CD4-positive, alpha-beta T cell treated with Interleukin-21 for 1 hour (primary cell): Measurements from ENCODE around the gene CDC25C.

Experiments used
- DNase-seq: peaks from one replicate; pipeline ENCODE4 v3.0.0-alpha.2; 2020

CDC25C gene

DNA sequence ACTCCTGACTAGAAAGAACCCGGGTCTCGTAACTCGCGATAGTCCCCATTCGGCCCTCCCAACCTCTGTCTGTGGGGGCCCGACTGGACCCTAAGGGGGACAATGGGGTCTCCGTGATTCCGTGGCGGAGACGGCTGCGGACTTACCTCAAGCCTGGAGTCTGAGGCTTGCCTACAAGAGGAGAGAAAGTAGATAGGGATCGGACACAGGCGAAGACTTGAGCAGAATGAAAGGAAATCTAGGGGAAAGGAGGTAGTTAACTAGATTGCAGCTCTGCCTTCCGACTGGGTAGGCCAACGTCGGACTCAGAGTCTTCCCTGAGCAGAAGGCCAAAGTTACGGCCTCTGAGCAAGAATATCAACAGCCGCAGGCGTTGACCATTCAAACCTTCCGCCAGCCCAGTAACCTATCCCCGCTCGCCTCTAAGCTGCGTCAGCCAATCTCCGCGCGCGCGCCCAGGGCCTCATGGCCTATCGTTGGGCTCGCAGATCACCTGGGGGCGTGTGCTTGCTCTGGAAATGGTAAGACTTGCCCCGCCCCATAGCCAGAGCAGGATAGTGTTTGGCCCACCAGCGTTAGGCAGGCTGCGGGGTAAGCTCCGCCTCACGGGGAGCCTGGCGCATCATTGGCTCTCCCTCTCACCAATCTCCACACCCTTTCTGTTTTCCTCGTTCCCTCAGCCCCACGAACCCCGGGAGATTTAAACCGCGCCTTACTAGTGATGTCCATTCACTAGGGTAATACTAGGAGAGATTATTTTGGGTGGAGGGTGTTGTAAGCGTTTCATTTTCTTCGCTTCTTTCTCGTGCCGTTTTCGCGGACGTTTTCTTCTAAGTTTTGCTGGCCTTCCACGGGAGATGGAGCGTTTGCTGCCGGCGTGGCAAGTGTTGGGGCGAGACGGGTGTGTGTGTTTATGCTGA lies at the start of gene CDC25C:
Gene CDC25C (minus strand): TSS at position 356 of the 920 bp plus-strand sequence. CDS start 624 bp downstream, outside the sequence.
- DNase-seq: peak; percentile 98

DNA sequence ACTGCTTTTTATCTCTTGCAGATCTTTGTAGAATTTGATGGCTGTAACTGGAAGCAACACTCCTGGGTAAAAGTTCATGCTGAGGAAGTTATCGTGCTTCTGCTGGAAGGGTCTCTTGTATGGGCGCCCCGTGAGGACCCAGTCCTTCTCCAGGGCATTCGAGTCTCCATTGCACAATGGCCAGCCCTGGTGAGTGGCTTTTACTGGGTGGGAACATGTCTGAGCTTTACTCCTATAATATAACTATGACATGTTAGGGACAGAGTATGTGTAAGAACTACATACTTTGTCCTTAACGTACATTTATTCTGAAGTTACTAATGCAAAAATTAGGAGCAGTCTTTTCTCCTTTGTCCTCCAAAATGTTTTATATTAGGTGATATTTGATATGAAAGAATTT lies 41.0 kb upstream of the CDC25C start:
- DNase-seq: no peak

DNA sequence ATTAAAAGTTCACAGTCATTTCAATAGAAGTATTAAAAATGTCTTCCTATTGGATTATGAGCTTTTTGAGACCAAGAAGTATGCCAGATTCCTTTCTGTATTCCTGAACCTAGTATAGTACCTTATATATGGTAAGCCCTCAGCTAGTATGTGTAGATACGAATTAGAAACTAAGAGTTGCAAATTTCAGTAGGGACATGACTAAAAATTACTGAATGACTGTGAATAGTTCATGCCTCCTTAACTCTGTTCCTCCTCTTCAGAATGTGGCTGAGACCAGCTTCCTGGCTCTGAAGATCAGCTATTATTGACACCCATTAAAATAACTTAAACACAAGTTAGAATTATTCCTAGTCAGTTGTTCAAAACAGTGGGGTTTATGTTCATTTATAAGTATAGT lies 40.6 kb upstream of the CDC25C start:
- DNase-seq: no peak

DNA sequence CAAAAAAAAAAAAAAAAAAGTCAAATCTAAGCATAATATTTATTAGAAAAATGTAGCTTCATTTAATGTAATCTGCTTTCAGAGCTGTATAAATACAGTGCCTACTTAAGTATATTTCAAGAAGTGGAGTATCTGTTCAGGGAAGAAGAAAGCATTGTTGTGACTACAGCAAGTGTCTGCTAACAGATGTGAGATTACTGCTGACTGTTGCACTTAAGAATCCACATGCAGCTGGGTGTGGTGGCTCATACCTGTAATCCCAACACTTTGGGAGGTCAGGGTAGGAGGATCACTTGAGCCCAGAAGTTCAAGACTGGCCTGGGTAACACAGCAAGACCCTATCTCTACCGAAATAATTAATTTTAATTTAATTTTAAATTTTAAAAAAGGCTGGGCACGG lies 39.9 kb upstream of the CDC25C start:
- no peak for DNase-seq

DNA sequence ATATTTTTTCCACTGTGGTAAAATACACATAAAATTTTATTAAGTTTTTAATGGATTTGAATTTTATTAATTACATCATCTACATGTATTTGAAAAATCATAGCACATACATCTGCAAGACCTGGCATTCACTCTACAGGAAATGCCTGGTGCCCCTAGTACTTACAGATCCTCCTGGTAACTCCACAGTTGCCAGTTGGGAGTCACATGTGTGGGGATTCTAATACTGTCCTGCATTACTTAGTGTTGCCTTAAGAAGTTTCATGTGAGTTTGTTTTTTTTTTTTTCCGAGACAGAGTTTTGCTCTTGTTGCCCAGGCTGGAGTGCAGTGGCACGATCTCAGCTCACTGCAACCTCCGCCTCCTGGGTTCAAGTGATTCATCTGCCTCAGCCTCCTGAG lies 38.9 kb upstream of the CDC25C start:
- no peak for DNase-seq

DNA sequence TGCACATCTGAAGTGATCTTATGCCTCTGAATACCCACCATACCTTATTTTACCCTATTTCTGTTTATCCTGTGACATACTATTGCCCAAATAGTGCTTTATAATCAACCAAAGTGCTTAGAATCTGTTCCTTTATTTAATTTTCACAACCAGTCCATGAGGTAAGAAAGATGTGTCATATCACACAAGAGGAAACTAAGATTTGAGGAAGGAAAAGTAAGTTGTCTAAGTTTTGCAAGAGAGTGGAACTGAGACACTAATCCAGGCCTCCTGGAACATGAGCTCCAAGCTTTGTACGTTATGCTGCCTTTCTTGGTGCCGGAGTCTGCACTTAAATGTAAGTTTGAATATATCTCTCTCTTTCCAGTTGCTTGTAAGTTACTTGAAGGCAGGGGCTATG lies 38.1 kb upstream of the CDC25C start:
- no peak for DNase-seq

DNA sequence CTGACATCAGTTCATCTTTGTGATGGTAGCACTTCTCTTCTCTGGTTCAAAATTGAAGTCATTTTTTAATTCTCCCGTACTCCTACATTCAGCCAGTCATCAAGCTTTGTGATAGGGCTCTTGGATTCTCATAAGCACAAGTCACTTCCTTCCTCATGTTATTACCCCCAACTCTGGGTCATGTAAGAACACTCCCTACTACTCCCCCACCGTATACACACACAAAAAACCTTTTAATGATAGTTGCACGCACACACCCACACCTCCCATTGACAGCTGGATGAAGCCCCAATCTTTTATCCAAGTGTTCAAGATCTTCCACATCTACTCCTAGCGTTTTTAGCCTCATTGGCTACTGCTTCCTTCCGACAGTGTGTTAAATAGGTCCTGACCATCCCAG lies 37.7 kb upstream of the CDC25C start:
- DNase-seq: no peak

DNA sequence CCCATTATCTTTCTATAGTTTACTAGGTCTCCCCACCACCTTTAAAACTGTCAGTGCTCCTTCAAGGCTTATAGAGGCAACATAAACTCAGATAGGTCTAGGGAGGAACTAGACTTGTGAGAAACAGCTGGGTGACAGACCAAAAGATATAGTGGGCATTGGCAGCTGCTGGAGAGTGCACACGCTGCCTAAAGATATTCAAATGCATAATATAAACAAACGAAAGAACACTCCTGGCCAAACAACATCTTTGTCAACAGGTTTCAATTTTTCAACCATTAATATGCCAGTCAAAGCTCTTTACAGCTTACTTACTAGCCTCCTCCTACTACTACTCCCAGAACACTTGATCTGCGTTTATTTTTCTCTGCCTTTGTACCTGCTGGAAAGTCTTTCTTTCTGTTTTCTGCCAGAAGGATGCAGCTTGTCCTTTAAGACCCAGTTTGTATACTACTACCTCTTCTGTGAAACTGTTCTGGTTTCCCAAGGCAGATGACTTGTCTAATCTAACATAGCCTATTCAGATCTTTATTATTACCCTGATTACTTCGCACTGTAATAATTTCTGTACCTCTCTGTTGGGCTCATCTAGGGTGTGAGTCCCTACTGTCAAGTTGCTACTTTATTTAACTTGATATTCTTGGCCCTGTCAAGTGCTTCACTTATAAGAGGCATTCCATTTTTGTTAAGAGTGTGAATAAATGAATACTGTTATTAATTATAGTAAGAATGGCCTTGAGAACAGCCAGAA lies 35.2 kb upstream of the CDC25C start:
- DNase-seq: no peak

DNA sequence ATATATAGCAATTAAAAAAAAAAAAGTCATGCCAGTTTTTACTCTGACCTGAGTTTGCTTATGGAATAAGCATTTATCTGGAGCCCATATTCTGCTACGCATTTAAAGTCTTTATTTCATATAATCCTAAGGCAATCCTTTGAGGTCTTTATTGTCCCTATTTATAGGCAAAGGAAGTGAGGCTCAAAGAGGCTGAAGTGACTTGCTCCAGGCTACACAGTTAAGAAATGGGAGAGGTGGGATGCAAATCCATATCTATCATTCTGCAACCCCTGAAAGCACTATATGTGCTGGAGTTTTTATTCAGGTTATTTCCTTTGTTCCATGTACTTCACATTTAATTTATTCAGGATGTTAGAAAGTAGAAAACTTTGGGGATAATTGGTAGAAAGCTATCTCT lies 33.0 kb upstream of the CDC25C start:
- DNase-seq: no peak

DNA sequence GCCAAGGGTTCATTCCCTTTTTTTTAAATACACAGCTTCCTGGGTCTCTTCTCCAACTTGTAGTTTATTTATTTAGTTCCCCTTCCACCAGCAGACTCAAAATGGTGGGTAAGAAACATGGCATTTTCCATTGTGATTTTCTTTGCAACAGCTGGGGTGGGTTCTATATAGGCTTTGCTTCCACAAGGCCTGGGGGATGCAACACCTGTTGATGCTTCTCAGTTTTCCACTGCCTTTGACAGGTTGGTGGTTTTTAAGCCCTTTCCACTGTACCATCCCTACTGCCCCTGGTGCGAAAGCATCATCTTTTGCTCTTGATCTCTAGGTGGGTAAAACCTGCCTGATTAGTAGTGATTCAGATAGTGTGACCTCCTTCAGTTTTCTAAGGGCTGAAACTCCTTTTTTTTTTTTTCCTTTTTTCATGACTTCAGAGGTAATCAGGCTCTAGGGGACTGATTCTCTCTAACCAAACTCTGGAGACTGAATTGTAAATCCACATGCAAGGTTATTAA lies 29.4 kb upstream of the CDC25C start:
- DNase-seq: no peak

DNA sequence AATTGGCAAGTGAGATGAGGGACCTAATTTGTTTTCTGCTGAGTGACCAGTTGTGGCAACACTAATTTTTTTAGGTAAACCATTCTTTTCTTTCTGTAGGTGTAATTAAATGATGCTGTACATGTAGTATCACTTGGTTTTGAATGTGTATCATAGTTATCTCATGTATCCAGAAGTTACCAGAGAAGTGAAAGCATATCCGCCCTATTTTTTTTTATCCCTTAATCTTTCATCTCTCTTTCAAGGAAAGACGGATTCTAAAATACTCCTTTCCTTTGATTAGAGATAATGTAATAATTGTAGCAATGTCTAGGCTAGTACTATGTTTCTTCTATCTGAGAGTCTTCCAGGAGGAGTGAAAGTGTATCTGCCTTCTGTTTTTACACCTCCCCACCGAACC lies 28.0 kb upstream of the CDC25C start:
- no peak for DNase-seq

DNA sequence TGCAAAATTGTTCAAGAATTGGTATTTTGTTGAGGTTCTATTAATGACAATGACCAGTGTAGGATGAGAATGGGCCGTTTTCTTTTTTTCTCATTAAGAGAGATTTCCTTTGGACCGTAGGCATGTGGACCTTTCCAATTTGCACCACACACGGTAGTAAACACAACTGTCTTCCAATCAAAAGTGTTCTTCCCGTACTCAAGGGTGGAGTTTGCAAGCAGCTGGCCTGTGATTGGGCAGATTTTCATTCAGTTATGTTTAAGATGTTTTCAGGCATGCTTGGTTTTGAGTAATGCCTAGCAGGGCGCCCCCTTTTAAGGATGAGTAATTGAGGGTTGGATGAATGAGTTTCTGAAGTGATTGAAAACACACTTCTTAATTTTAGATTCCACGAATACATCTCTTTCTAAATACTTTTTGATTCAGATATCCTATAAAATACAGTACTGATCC lies 23.3 kb upstream of the CDC25C start:
- peak; percentile 81 for DNase-seq

DNA sequence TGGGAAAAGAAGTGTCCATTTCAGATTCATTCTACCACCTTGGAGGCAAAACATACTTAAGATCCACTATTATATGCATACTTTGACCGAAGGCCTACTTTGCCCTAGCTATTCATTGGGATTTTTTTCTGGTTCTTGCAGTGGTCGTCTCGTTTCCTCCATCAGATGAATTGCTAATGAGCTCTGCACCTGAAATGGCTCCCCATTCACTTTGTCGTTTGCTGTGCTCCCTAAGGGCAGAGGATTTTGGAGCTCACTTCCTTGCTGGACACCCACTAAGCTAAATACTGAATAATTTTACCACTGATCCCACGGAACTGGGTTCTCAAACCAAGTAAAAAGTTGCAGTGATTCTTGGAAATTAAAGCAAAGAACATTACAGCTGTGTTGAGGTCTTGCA lies 22.8 kb upstream of the CDC25C start:
- no peak for DNase-seq

DNA sequence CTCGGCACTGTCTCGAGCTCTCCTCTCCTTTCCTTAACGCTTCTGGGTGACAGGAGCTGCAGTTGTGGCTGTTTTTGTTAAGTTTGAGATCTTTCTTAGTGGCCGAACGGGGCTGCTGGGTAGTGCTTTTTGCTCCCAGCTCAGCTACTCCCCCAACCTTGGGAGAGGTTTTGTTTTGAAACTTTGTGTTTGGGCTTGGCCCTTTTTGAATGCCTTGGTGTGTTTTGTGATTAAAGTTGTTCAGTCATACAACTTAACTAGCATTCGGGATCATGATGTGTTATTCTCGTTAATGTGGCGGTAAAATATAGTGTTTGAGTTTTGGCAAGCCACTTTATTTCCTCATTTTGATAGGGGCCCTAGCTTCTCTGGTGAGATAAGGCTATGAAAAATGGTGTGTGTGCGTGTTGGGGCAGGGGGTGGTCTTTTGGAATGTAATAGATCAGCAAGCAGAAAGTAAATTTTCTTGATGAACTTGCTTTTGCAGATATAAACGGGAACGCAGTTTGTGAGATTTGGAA lies 22.0 kb upstream of the CDC25C start:
- peak; percentile 39 for DNase-seq

DNA sequence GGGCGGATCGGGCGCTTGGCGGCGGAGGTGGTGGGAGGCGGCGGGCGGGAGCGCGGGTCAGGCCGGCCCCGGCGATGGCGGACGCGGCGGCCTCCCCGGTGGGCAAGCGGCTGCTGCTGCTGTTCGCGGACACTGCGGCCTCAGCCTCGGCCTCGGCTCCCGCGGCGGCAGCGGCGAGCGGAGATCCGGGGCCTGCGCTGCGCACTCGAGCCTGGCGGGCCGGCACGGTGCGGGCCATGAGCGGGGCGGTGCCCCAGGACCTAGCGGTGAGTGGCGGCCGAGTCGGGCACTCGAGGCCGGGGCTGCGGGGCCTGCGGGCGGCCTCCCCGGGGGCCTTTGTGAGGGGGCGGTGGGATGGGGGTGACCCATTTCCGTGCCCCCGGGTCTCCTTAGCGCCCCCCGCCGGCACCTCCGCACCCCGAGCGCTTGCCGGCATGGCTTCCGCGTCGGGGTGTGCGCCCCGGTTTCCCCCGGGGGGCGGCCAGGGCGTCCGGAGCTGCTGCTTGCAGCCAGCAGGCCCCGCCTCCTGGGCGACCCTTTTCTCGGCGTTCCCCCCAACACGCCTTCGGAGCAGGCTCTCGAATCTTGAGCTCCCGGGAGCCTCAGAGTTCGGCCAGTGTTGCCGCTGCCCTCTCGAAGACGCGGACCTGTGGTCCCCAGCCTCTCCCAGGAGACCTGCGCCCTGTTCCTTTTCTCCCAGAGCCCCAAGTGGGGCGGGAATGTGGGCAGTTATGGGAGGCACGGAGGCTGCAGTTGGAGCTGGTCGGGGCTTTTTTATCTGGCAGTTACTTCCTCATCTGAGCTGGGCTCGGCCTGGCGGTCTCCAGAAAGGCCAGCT lies 21.3 kb upstream of the CDC25C start:
- DNase-seq: peak; percentile 79

DNA sequence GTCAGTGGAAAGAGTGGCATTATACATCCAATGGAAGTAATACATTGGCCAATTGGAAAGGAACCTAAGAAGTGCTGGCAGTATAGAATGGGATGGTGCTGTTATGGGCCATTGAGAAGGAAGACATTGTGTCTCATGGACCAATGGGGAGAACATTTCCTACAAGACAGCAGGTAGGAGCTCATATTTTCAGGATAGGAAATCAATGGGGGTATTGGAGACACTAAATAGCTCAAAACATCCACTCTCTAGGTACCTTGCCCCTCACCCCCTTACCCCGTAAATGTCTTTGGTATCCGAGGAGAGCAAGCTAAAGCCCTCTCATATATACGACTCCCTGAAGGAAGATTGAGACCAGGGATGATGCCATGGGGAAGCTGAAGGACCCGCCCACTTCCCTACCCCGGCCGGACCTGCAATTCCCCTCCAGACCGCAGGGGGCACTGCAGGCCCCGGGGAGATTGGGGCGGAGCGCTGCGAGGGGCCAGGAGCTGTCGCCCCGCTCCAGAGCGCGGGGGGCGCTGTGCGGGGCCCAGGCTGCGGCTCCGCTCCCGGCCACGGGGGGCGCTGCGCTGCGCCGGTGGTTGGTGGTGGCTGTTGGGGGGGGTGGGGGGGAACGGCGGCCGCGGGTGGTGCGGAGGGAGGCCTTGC lies 20.6 kb upstream of the CDC25C start, which contains the start of gene KDM3B:
Gene KDM3B (plus strand): TSS at position 615 of the 651 bp plus-strand sequence. CDS start 111 bp downstream, outside the sequence.
- peak; percentile 95 for DNase-seq

DNA sequence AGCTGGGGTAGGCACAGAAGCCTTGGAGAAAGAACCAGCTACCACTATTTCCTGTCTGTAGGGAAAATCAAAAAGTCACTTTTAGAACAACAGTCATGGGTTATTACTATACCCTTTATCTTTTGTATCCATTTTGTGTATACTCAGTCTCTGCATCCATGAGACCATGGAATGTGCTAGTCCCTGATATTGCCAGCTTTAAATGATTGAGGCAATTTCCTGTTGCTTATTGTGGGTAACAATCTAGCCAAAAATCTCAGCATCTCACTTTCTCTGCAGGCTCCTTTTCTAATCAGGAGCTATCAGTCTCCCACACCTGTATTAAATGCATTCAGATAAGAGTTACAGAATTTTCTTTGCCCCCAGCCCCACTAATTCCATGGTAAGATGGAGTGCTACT lies 19.9 kb upstream of the CDC25C start:
- DNase-seq: no peak

DNA sequence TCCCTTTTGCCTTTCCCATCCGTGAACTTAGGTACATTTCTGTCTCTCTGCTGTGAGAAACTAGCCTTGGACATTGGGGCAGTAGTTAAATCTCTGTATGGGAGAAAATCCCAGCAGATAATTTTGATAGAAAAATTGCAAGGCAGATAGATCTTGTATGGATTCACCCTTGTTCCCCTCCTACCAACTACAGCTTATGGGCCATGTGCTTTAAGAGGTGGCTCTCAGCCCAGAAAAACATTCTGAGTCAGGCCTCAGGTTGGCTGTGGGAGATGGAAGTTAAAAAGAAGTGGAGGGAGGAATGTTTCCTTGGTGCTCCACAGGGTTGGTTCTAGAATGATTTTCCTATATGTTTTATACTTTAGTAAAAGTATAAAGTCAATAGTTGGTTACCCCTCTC lies 19.5 kb upstream of the CDC25C start:
- no peak for DNase-seq

DNA sequence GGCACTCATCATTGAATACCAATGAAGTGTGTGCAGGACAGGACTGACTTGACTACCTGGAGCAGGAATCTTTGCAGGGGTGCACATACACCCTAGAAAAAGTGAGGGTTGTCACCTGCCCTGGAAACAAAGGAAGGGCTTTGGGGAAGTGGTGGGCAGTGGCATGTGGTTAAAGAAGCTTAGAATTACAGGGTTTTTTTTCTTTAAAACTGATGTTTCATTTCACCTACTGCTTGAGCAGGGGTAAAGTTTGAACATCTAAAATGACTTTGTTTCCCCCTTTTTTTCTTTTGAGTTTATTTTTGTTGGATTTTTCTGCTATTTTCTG lies 18.9 kb upstream of the CDC25C start:
- DNase-seq: no peak

DNA sequence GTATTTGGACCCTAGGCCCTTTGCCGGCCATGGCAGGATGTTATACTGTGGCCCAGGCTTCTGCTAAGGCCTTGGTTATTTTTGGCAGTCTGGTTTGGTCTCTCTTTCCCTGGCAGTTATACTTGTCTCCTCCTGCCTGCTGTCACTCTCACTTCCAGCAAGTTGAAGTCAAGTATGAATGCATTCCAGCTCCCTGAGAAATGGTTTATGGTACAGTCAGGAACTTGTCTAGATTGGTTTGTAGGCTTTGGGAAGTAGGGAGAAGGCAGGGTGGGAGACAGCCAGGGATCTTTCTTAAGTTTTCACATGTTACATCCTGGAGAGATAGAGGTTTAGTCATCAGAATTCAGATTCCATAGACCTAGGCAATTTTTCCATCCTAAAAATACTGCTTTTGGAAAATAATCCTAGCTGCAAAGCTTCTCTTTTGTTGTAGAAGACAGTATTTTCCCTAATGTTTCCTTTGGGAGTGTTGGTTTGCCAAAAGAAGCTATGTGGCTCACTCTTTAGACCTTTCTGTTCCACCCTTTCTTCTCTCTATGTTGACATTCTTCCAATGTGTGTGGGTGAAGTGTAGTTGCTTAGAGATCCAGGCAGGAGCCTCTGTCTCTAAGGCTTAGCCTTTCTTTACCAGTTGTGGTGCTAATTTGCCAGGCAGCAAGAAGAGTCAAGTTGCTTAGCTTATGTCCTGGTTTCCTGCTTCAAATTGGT lies 18.4 kb upstream of the CDC25C start:
- DNase-seq: no peak

DNA sequence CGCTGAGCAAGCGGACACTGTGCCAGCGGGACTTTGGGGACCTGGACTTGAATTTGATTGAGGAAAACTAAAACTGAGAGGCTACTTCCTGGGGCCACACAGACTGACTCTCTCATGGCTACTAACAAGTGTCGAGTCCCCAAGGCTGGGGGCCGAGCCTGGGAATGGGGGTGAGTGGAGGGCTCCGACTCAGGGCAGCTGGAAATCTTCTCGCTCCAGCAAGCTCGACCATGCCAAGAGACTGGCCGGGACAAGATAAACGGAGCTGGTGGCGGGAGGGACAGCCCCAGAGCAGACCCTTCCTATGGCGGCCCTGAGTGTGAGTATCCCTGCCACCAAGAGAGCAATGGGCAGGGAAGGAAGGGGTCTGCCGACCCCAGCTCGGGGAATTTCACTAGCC lies 15.3 kb upstream of the CDC25C start:
- DNase-seq: no peak
